GM18526 (cell line): ENCODE results near the gene IL1R1.

Experiments
- POLR2A ChIP-seq: IDR thresholded peaks from 3 replicates; pipeline ENCODE4 v1.6.1; 2011; ENCODE audit not compliant: insufficient read length; ENCODE audit errors: extremely low read depth

The IL1R1 gene

DNA sequence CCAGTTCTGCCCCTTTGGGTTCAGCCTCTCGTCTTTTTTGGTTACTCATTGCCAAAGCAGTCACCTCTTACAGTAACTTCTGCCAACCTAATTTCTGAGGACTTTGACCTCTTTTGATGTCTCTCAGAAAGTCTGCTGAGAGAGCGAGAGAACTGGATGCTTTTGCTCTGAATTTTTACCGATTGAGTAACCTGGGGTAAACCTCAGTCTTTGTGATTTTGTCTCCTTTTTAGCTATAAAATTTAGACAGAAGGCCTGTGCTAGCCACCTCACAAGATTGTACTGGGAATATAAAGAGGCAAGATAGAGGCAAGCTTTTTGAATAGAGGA, 34.8 kb upstream of the IL1R1 start:
- TF ChIP-seq POLR2A = no peak

GRCh38 chr2:102109016-102109415, 33.5 kb upstream of the IL1R1 start:
- TF ChIP-seq POLR2A = no peak

- no peak for TF ChIP-seq POLR2A
Measured at GRCh38 chr2:102110171-102110570, 32.4 kb upstream of the IL1R1 start.

DNA sequence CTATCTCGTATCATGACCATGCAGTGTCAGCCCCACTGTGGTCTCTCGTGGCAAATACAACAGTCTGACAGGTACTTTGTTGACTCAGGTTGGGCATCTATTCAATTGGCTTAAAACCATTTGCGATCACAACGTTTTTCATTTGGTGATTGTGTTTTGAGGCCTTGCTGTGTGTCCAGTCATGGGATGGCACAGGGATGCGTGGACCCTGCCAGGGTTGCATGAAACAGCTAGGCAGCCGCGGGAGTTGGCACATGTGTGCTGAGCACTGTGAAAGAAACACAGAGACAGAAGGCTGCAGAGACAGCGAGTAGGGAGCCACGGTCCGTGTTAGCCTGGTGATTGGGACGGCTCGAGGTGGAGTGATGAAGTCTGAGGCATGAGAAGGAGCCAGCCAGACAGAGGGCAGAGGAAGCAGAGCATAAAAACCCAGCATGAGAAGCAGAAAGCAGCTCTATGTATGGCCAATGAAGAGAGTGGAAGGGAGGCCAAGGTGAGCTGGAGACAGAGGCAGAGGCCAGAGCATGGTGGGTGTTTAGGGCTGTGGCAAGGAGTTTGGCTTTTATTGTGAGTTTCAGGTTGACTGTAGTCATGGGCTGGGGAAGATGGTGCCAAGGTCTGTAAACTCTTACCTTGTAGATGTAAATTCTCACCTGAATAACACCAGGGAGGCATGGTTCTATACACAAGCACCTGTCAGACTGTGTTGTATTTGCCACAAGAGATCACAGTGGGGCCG, 31.8 kb upstream of the IL1R1 start:
- TF ChIP-seq POLR2A = no peak

GRCh38 chr2:102111823-102112222, 30.7 kb upstream of the IL1R1 start:
- no peak for TF ChIP-seq POLR2A

DNA sequence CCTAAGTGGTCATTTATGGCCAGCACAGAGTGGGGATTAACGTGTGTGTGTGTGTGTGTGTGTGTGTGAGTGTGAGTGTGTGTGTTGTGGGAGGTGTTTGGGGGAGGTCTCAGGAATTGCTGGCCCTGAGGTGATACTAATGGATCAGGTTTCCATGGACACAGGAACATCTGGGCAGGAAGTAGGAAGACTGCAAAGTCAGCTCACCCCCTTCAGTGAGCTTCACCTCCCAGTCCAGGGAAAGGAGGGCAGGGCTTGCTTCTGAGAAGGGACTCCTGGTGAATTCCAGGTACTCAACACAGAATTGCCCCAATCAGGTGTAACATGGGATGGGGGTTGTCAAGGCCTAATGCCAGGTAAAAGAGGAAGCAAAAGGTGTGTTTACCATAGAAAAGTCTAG, 30.3 kb upstream of the IL1R1 start:
- no peak for TF ChIP-seq POLR2A

- TF ChIP-seq POLR2A = no peak
Measured at GRCh38 chr2:102112692-102113665, 29.6 kb upstream of the IL1R1 start.

- no peak for TF ChIP-seq POLR2A
Measured at GRCh38 chr2:102114290-102114721, 28.2 kb upstream of the IL1R1 start.

DNA sequence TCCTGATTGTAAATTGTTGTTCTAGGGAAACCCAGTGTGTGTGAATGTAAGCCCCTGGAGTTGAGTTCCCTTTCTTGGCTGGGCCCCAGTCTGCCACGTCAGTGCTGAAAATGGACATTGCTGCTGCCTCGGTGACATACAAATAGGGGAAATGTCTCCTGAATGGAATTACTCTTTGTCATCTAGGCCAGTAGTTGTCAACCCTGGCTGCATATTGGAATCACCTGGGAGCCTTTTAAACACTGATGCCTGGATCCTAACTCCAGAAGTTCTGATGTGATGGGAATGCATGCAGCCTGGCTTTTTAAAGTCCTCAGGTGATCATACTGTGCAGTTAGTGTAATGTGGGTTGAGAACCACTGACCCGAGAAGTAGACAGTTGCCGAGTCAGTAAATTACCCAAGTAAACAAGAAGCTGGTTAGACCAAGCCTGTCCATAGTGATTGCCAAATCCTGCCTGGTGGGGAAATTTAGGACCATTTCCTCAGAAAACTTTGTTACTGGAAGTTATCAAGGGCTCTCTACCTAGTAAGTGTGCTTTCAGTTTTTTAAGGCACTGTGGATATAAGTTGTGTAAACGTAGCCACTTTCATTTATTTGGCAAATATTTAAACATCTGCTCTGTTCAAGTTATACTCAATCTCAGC, 27.6 kb upstream of the IL1R1 start:
- no peak for TF ChIP-seq POLR2A

GRCh38 chr2:102116630-102117471, 25.7 kb upstream of the IL1R1 start:
- no peak for TF ChIP-seq POLR2A

DNA sequence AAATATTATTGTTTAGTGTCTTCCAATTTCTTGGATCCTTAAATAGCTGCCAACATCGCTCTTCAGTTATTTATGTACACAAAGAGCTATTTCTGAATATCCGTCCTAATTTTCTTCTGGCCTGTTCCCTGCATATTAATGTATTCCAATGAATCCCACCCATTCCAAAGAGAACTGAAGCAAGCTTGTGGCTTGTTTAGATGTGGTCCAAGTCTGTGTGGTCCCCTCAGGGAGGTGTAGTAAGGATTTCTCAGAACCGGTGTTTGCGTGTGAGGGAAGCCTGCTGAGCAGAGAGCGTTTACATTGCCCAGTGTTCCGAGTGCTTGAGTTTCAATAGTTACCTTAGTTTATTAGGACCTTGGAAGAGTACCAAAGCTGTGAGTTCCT, 25.1 kb upstream of the IL1R1 start:
- TF ChIP-seq POLR2A = no peak

GRCh38 chr2:102119255-102119654, 23.3 kb upstream of the IL1R1 start:
- TF ChIP-seq POLR2A = no peak

GRCh38 chr2:102120261-102120660, 22.3 kb upstream of the IL1R1 start:
- no peak for TF ChIP-seq POLR2A

DNA sequence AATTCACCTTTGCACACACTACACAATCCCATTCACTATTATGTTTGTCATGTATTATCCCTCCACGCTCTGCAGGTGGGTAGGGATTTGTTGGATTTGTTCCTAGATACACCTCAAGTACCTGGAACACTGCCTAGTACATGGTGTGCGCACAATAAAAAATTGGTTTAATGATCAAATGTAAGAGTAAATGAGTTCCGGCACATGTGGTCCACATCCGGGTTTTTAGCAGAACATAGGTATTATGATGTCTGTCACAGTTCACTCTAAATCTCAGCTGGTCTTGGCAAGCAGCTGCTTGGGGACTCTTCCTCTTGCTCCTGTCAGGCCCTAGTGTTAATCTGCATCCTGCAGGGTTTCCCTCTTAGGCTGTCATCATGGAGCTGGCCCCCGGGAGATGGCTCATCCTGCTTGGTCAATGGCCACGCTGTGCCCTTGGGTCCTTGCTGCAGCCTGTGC, 21.8 kb upstream of the IL1R1 start:
- no peak for TF ChIP-seq POLR2A

DNA sequence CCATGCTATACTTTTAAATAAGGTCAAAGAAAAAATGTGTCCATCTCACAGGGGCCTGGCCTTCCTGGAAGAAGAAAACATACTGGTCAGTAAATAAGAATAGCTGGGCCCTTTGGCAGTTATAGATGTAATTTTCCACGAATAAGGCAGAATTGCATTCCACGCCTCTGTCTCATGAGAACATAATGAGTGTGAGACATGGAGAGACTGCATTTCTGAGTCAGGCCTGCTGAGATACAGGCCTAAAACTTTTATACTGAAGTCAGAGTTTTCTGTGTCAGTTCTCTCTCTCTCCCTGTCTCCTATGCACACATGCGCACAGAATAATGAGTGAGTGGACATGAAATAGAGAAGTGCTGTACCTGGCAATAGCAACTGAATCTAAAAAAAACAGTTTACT, 20.4 kb upstream of the IL1R1 start:
- no peak for TF ChIP-seq POLR2A
